GM19238 (cell line): ENCODE measurements around the gene AP1AR.

Experiments used
- DNase-seq: peaks from one replicate; pipeline ENCODE4 v3.0.0; 2011; ENCODE audit warnings: low spot score; ENCODE audit not compliant: insufficient read length

Gene AP1AR

DNA sequence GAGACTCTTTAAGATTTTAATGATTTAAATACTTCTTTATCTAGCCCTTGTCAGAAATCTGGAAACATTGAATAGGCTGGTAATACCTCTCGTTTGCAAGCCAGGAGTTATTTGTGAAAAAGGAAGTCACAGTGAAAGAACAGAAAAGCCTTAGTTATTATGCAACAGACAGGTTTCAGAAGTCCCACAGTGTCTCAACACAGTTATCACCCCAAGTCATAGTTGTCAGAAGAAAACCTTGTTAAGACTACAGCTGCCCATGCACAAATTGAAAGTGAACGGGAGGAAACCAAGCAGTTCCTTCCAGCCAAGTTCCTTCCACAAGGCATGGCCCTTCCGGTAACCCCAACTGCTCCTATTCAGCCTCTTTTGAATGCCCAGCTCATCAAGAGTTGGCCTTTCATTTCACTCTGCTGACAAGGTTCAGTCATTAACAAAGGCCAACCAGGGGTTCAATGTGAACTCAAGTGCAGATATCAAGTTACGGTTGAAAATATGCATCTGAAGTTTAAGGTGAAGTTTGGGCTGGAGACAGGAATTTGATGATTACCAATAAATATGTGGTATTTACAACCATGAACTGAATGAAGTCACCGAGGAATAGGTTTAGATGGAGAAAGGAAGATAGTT is 81.1 kb downstream of the AP1AR start:
- peak; percentile 30 for DNase-seq

DNA sequence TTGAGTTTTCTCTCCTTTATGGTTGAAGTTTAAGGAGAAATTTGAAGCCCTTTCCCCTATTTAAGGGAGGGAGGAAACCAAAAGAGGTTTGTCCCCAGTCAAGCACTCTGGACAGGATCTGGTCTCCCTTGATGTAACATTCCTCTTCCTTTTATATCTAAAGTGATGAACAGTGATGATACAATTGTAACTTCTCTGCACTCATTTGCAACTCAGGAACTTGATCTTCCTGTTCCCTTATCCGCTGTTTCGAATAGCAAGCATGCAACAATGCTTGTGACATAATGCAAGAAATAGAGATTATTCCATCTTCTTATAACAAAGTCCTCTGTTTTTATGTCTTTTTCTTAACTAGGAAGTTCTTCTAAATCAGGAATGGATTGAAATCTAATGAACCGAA is 83.9 kb downstream of the AP1AR start:
- DNase-seq: no peak

DNA sequence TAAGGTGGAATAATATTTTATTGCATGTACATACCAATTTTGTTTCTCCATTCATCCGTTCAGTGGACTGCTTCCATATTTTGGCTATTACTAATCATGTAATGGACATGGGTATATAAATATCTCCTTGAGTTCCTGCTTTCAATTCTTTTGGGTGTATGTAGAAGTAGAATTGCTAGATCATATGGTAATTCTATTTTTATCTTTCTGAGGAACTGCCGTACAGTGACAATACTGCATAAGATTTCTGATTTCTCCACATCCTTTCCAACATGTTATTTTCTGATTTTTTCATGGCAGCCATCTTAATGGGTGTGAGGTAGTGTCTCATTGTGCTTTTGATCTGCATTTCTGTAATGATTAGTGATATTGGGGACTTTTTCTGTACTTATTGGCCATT is 84.8 kb downstream of the AP1AR start:
- DNase-seq: no peak

DNA sequence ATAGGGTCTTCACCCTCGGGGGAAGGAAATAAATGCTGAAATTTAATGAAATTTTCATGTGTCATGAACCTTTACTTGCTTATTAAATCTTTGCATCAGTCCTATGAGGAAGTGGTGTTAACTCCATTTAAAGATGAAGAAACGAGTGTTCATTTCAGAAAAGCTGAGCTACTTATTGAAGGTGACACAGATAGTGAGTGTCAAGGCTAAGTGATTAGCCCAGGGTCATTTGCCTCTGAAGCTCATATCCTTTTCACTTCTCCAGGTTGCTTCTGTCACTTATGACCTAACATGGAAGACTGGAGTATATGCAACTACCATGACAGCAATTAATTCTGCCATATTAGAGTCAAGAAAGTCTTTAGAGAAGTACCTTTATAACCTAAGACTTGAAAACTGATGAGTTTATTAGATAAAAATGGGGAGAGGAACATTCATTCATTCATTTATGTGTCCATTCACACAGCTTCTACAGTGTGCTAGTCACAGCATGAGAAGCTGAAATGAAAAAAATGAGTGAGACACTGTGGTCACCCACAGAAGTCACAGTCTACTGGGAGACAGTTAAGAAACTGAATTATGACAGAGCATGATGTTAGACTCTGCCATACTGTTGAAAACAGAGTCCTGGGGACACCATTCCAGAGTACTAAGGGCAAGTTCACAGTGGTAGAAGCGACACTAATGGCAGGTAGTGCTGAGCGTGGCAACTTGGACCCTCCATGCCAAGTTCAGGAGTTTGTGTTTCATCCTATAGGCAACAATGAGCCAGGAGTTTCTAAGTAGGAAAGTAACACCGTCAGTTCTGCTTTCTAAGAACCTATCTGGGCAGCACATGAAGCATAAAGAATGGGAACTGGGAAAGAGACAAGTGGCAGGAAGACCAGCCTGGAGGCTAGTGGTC is 86.9 kb downstream of the AP1AR start:
- DNase-seq: peak; percentile 10
